ENCODE results near the gene RBM14.
"Not testable (repeated sequence)": the region's sequence is repeated elsewhere in the genome, so short reads cannot be mapped to it uniquely, and the experiment has no call there.

RBM14 gene

GRCh38 chr11:66616379-66617154 is at the start of gene RBM14:
Gene RBM14, plus strand, starts transcription at chr11:66616630. Its CDS starts 91 bp downstream, at chr11:66616721.
- peak; percentile 99 for DNase-seq

- DNase-seq: no peak
These were observed 48.7 kb upstream of the RBM14 start for GRCh38 chr11:66567787-66568123.

- DNase-seq: peak; percentile 57
These were observed 48.1 kb upstream of the RBM14 start, which contains the start of gene CTSF for GRCh38 chr11:66568124-66568916. Gene CTSF, minus strand, starts transcription at chr11:66568606. Its CDS starts 120 bp downstream, at chr11:66568486.

- DNase-seq: no peak
These were observed 47.4 kb upstream of the RBM14 start for GRCh38 chr11:66569076-66569475.

- DNase-seq: no peak
These were observed 46.2 kb upstream of the RBM14 start for GRCh38 chr11:66570079-66570849.

GRCh38 chr11:66570850-66571180 is 45.6 kb upstream of the RBM14 start:
- no peak for DNase-seq

GRCh38 chr11:66579017-66579606 is 37.3 kb upstream of the RBM14 start:
- peak; percentile 53 for DNase-seq

GRCh38 chr11:66580803-66581202 is 35.6 kb upstream of the RBM14 start:
- DNase-seq: no peak

- DNase-seq: no peak
These were observed 35.2 kb upstream of the RBM14 start for GRCh38 chr11:66581261-66581660.

- DNase-seq: not testable (repeated sequence)
These were observed 33.8 kb upstream of the RBM14 start for GRCh38 chr11:66582565-66583147.

GRCh38 chr11:66585447-66585846 is 31.0 kb upstream of the RBM14 start:
- not testable (repeated sequence) for DNase-seq

- no peak for DNase-seq
These were observed 30.3 kb upstream of the RBM14 start for GRCh38 chr11:66586136-66586535.

- DNase-seq: not testable (repeated sequence)
These were observed 27.1 kb upstream of the RBM14 start for GRCh38 chr11:66589315-66589714.

- DNase-seq: no peak
These were observed 26.3 kb upstream of the RBM14 start for GRCh38 chr11:66589996-66590675.

- no peak for DNase-seq
These were observed 25.3 kb upstream of the RBM14 start for GRCh38 chr11:66591175-66591574.

GRCh38 chr11:66592457-66593302 is 23.8 kb upstream of the RBM14 start, which contains the start of the genes CCDC87 and CCS:
Gene CCDC87, minus strand, starts transcription at chr11:66593063. Its CDS starts 48 bp downstream, at chr11:66593015.
Gene CCS, plus strand, starts transcription at chr11:66593185. Its CDS starts 77 bp downstream, at chr11:66593262.
- peak; percentile 94 for DNase-seq

GRCh38 chr11:66593303-66593635 is 23.2 kb upstream of the RBM14 start:
- DNase-seq: no peak

GRCh38 chr11:66593650-66594049 is 22.8 kb upstream of the RBM14 start:
- no peak for DNase-seq

GRCh38 chr11:66595245-66595904 is 21.1 kb upstream of the RBM14 start:
- no peak for DNase-seq

- DNase-seq: no peak
These were observed 17.4 kb upstream of the RBM14 start for GRCh38 chr11:66598993-66599392.

Measured in NCI-H1436 (cell line).